ENCODE results near the gene SCN3B. TPM values are rescaled to one million over a fixed set of nuclear protein-coding genes. Genes with fewer than 3 reads are reported as not detected.

SCN3B gene
- total RNA-seq, 2 experiments from 2014 or later = not detected

DNA sequence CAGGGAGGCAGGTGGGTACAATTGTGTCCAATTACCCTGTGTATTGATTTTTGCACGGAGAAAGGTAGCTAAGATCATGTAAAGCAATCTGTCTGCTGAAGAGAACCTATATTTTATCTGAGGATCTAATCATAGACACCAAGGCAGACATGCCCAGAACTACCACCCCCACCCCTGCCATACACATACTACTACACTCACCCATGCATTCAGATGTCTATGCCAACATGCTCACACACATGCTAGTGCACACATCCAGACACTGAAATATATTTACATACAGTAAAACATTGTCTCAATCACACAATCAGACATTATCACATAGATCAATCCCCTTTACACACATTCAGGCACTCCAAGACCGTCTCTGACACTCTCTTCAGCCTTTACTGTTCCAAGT is 1.8 kb downstream of the SCN3B start:
- Mint-ChIP-seq H3K36me3 (ENCODE audit: low read depth) (no peaks in the 10 kb centered on the region), H3K4me1 (ENCODE audit: low read depth) (peaks cover 4% of the 10 kb centered on the region), H3K27ac (no peak overlapping the region), H3K27me3 (peaks cover 44% of the 10 kb centered on the region), H3K9me3 (no peaks in the 10 kb centered on the region), H3K4me3 (no peak overlapping the region)
- CTCF ChIA-PET = interaction anchor here (2.3 to 4.3 kb wide), 3 partner anchors 12 to 58 kb away, joined by 6 to 19 read pairs (median 14); no protein-coding TSS in a partner anchor
- DNase-seq (no peak), ATAC-seq (no peak)
- POLR2A ChIA-PET = no interaction called here
- intact Hi-C loops (cut with micrococcal nuclease) = no loop called here
- TF ChIP-seq, protein P1, sequence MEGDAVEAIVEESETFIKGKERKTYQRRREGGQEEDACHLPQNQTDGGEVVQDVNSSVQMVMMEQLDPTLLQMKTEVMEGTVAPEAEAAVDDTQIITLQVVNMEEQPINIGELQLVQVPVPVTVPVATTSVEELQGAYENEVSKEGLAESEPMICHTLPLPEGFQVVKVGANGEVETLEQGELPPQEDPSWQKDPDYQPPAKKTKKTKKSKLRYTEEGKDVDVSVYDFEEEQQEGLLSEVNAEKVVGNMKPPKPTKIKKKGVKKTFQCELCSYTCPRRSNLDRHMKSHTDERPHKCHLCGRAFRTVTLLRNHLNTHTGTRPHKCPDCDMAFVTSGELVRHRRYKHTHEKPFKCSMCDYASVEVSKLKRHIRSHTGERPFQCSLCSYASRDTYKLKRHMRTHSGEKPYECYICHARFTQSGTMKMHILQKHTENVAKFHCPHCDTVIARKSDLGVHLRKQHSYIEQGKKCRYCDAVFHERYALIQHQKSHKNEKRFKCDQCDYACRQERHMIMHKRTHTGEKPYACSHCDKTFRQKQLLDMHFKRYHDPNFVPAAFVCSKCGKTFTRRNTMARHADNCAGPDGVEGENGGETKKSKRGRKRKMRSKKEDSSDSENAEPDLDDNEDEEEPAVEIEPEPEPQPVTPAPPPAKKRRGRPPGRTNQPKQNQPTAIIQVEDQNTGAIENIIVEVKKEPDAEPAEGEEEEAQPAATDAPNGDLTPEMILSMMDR (IDR thresholded peaks at IDR 0.05) = no peak

DNA sequence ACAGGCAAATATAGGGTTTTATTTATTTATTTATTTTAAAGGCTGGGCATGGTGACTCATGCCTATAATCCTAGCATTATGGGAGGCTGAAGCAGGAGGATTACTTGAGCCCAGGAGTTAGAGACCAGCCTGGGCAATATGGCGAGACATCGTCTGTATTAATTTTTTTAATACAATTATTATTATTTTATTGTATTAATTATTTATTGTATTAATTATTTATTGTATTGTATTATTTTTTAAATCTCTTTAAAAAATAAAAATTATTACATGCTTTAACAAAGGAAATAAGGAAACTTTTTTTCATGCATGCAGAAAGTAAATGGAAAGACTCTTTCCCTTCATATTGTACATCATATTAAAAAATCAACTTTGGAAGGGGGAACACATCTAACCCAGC is 3.5 kb downstream of the SCN3B start:
- H3K9me3 Mint-ChIP-seq = no peaks in the 10 kb centered on the region
- no peak overlapping the region for H3K4me3 Mint-ChIP-seq
- ATAC-seq (no peak), DNase-seq (no peak)
- POLR2A ChIA-PET = no interaction called here
- CTCF ChIA-PET = interaction anchor here (1.2 to 4.3 kb wide), 4 partner anchors 9 to 56 kb away, joined by 3 to 19 read pairs (median 5); no protein-coding TSS in a partner anchor
- intact Hi-C loops (cut with micrococcal nuclease) = no loop called here
- peaks cover 4% of the 10 kb centered on the region for H3K4me1 Mint-ChIP-seq (ENCODE audit: low read depth)
- no peaks in the 10 kb centered on the region for H3K36me3 Mint-ChIP-seq (ENCODE audit: low read depth)
- H3K27me3 Mint-ChIP-seq = peaks cover 48% of the 10 kb centered on the region
- TF ChIP-seq, protein P1 (IDR thresholded peaks at IDR 0.05) = no peak
- no peak overlapping the region for H3K27ac Mint-ChIP-seq

DNA sequence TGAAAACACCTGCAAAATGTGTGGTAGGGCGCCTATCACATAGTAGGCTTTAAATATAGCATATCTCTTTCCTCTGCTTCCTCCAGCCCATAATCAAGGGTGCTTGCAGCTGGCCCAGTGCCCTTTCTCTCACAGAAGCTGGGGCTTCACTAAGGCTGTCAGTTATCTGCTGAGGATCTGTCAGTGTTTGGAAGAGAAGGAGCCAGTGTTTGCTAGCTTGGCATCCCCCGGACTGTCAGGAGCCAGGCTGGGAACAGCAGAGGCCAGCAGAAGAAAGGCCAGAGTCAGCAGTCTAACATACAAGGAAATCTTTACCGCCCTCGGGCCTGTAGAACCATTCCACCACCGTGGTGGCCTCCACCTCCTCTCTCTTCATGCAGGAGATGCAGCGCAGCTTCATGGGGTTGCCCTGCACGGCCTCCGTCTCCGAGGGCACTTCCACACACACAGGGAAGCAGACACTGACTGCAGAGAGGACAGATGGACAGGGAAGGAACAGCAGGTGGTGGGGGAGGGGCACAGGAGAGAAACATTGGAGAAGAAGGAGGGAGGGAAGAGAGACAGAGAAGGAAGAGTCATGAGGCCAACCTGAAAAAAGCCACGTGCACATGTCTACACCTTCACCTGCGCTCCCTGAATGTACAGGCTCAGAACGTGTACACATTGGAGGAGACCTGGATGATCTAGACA is 9.0 kb downstream of the SCN3B start:
- no peak overlapping the region for H3K4me3 Mint-ChIP-seq
- intact Hi-C loops (cut with micrococcal nuclease) = no loop called here
- H3K4me1 Mint-ChIP-seq (ENCODE audit: low read depth) = peaks cover 1% of the 10 kb centered on the region
- CTCF ChIA-PET = interaction anchor here (6.4 kb wide), 1 partner anchor 63 kb away, joined by 83 read pairs; no protein-coding TSS in a partner anchor
- TF ChIP-seq, protein P1 (IDR thresholded peaks at IDR 0.05) = no peak
- POLR2A ChIA-PET = interaction anchor here (1.1 kb wide), 1 partner anchor 89 kb away, joined by 3 read pairs; no protein-coding TSS in a partner anchor
- peaks cover 15% of the 10 kb centered on the region for H3K27me3 Mint-ChIP-seq
- no peak for ATAC-seq
- no peak overlapping the region for H3K27ac Mint-ChIP-seq
- no peaks in the 10 kb centered on the region for H3K36me3 Mint-ChIP-seq (ENCODE audit: low read depth)
- no peaks in the 10 kb centered on the region for H3K9me3 Mint-ChIP-seq
- no peak for DNase-seq

DNA sequence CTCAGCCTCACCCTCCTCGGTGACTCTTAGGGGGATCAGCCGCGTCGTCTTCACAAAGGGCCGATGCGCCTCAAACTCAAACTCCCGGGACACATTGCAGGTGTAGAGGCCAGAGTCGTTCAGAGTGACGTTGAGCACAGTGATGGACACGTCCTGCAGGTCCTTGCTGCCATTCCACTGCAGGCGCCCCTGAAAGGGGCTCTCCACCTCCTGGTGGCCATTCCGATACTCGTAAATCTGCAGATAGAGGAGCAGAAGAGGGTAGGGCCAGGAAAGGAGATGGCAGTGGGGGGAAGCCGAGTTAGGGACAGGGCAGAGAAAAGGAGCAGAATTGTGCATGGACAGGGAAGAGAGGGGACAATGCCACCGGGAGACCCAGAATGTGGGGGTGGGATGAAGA is 12.0 kb downstream of the SCN3B start:
- DNase-seq (no peak), ATAC-seq (no peak)
- POLR2A ChIA-PET = no interaction called here
- Mint-ChIP-seq H3K27me3 (peaks cover 26% of the 10 kb centered on the region), H3K27ac (no peak overlapping the region), H3K4me3 (no peak overlapping the region), H3K4me1 (ENCODE audit: low read depth) (peaks cover 1% of the 10 kb centered on the region), H3K9me3 (no peaks in the 10 kb centered on the region), H3K36me3 (ENCODE audit: low read depth) (no peaks in the 10 kb centered on the region)
- intact Hi-C loops (cut with micrococcal nuclease) = no loop called here
- TF ChIP-seq, protein P1 (IDR thresholded peaks at IDR 0.05) = no peak
- CTCF ChIA-PET = interaction anchor here (0.9 to 10.1 kb wide), 5 partner anchors 9 to 66 kb away, joined by 3 to 196 read pairs (median 3); partner anchors contain the start of gene SCN3B

DNA sequence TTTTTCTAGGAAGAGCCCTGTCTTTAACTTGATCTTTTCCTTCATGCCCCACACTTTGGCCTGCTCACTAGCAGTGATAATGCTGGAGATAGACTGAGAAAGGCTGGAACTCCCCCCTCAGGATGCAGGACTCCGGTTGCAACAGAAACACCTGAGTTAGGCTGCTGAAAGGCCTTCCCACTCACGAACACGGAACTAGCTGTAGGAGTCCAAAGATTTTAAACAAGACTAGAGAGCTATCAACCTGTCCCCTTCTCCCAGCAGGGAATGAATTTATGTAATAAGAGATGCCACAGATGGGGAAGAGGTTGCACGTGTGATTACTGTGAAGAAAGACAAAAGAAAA is 13.0 kb downstream of the SCN3B start:
- no peak for ATAC-seq
- intact Hi-C loops (cut with micrococcal nuclease) = loop anchor here (2.0 kb wide), 1 partner anchor 65 kb away; no protein-coding TSS in a partner anchor
- no peaks in the 10 kb centered on the region for H3K9me3 Mint-ChIP-seq
- H3K36me3 Mint-ChIP-seq (ENCODE audit: low read depth) = no peaks in the 10 kb centered on the region
- no peak overlapping the region for H3K4me3 Mint-ChIP-seq
- ChIA-PET POLR2A (no interaction called here), CTCF (interaction anchor here (0.9 to 10.1 kb wide), 5 partner anchors 10 to 67 kb away, joined by 3 to 196 read pairs (median 3); partner anchors contain the start of gene SCN3B)
- TF ChIP-seq, protein P1 (IDR thresholded peaks at IDR 0.05) = no peak
- H3K4me1 Mint-ChIP-seq (ENCODE audit: low read depth) = peaks cover 1% of the 10 kb centered on the region
- peaks cover 27% of the 10 kb centered on the region for H3K27me3 Mint-ChIP-seq
- DNase-seq = no peak
- no peak overlapping the region for H3K27ac Mint-ChIP-seq

All from activated CD8-positive, alpha-beta T cell treated with anti-CD3 and anti-CD28 coated beads for 36 hours (primary cell).